SJSA1 (cell line): ENCODE results near the gene RANBP3L. TPM values are rescaled to one million over a fixed set of nuclear protein-coding genes. Genes with fewer than 3 reads are reported as not detected.
"Not testable (repeated sequence)": the region's sequence is repeated elsewhere in the genome, so short reads cannot be mapped to it uniquely, and the experiment has no call there.

Experiments
- DNase-seq, 2 experiments: peaks; one replicate each; pipeline ENCODE4 v3.0.0-alpha.2; 2015 to 2020; ENCODE audit warnings: low spot score in 2 of 2, low read depth in 1 of 2
- H3K27ac ChIP-seq: fragments of 250-450 bp; sonication (Bioruptor Pico); 2 replicates; pipeline ENCODE4 v1.5.1; 2020; ENCODE audit warnings: mild to moderate bottlenecking, moderate library complexity
- H3K27me3 ChIP-seq: fragments of 250-450 bp; sonication (Bioruptor Pico); replicated peaks from 2 replicates; pipeline ENCODE4 v1.5.1; 2020; ENCODE audit warnings: mild to moderate bottlenecking, moderate library complexity
- H3K36me3 ChIP-seq: fragments of 250-450 bp; sonication (Bioruptor Pico); 2 replicates; pipeline ENCODE4 v1.5.1; 2020; ENCODE audit warnings: mild to moderate bottlenecking
- H3K4me1 ChIP-seq: fragments of 250-450 bp; sonication (Bioruptor Pico); replicated peaks from 2 replicates; pipeline ENCODE4 v1.6.1; 2021; ENCODE audit warnings: mild to moderate bottlenecking
- H3K4me3 ChIP-seq: fragments of 250-450 bp; sonication (Bioruptor Pico); 2 replicates; pipeline ENCODE4 v1.5.1; 2020; ENCODE audit warnings: mild to moderate bottlenecking
- H3K9me3 ChIP-seq: fragments of 250-450 bp; sonication (Bioruptor Pico); replicated peaks from 2 replicates; pipeline ENCODE4 v1.5.1; 2020; ENCODE audit warnings: mild to moderate bottlenecking
- total RNA-seq: library from RNA; depleted of rRNA; stranded (reverse); fragments of >200 nt; shearing (Covaris generic); gene quantifications from 2 replicates; pipeline ENCODE4 v1.2.3, GENCODE V29; 2014

RANBP3L gene
- total RNA-seq, 1 experiment from 2014 or later: not detected

GRCh38 chr5:36228505-36228904, 73.2 kb downstream of the RANBP3L start:
- Histone ChIP-seq H3K27ac (no peak overlapping the region), H3K27me3 (no peaks in the 10 kb centered on the region), H3K9me3 (no peaks in the 10 kb centered on the region), H3K4me1 (no peaks in the 10 kb centered on the region), H3K4me3 (no peak overlapping the region), H3K36me3 (no peaks in the 10 kb centered on the region)
- DNase-seq: no peak

DNA sequence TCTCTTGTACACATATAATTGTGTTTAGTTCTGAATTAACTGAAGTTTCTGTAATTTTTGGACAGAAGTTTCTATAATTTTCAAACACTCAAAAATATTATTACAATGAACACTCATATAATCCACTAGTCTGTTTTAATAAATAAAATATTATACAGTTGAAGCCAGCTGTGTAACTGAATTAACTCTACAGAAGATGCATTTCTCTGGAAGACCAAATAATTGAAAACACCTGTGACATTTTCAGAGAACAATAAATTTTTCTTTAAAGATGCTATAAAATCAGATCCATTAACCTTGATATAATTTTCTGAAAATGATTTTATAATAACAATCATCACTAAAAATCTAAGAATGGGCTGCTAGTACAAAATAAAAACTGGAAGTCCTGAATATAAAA, 74.7 kb downstream of the RANBP3L start:
- no peak overlapping the region for H3K27ac ChIP-seq
- H3K4me3 ChIP-seq: no peak overlapping the region
- no peak for DNase-seq
- no peaks in the 10 kb centered on the region for H3K27me3 ChIP-seq
- H3K4me1 ChIP-seq: no peaks in the 10 kb centered on the region
- H3K36me3 ChIP-seq: no peaks in the 10 kb centered on the region
- H3K9me3 ChIP-seq: no peaks in the 10 kb centered on the region

GRCh38 chr5:36222620-36223019, 79.1 kb downstream of the RANBP3L start:
- no peaks in the 10 kb centered on the region for H3K9me3 ChIP-seq
- no peak overlapping the region for H3K27ac ChIP-seq
- no peaks in the 10 kb centered on the region for H3K27me3 ChIP-seq
- H3K4me3 ChIP-seq: no peak overlapping the region
- no peaks in the 10 kb centered on the region for H3K36me3 ChIP-seq
- no peak for DNase-seq
- H3K4me1 ChIP-seq: no peaks in the 10 kb centered on the region

DNA sequence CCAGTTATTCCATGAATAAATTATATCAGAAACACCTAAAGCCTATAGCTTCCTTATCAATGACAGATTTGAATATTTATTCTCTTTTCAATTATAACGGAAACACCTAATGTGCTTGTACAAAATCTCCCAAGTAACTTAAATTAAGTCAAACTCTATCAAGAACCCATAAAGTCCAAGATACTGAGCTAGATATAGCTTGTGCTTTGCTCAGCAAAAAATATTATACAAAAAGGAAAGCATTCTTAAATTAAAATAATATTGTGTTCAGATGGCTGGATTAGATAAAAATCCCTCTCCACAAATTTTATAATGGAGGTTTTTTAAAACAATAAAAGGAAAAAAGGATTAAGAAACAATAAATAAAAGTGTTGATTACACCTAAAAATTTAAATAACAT, 83.7 kb downstream of the RANBP3L start:
- H3K27me3 ChIP-seq: no peaks in the 10 kb centered on the region
- peaks cover 10% of the 10 kb centered on the region for H3K4me1 ChIP-seq

DNA sequence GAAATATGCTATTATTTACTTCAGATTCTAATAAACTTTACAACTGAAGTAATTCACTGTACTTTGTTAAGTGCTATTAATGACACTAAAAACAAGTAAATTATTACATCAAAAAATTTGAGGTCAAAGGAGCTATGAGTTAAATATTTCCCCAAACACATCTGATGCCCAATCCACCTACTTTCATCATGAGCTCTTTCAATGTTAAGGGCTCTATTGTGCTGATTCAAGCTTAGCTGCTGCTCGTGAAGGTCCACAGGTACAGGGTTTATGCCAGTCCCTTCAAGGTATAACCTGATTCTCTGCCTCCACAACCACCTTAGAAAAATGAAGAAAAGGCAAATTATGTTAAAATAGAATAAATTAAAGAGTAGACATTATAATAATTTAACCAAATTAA, 84.1 kb downstream of the RANBP3L start:
- peaks cover 10% of the 10 kb centered on the region for H3K4me1 ChIP-seq
- H3K9me3 ChIP-seq: no peaks in the 10 kb centered on the region
- no peak overlapping the region for H3K27ac ChIP-seq
- H3K36me3 ChIP-seq: peaks cover 6% of the 10 kb centered on the region
- DNase-seq: no peak
- H3K4me3 ChIP-seq: no peak overlapping the region
- no peaks in the 10 kb centered on the region for H3K27me3 ChIP-seq

More for the DNA sequence above, 83.7 kb downstream of the RANBP3L start:
- no peak overlapping the region for H3K4me3 ChIP-seq
- DNase-seq: no peak
- no peaks in the 10 kb centered on the region for H3K9me3 ChIP-seq
- no peak overlapping the region for H3K27ac ChIP-seq
- H3K36me3 ChIP-seq: peaks cover 3% of the 10 kb centered on the region

DNA sequence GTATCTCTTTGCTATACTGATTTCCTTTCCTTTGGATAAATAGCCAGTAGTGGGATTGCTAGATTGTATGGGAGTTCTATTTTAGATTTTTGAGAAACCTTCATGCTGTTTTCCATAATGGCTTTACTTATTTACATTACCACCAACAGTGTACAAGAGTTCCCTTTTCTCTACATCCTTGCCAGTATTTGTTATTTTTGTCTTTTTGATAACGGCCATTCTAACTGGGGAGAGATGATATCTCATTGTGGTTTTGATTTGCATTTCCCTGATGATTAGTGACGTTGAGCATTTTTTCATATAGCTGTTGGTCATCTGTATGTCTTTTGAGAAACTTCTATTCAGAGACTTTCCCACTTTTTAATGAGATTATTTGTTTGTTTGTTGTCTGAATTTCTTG, 85.8 kb downstream of the RANBP3L start:
- Histone ChIP-seq H3K4me3 (no peak overlapping the region), H3K4me1 (peaks cover 10% of the 10 kb centered on the region), H3K36me3 (peaks cover 6% of the 10 kb centered on the region), H3K9me3 (no peaks in the 10 kb centered on the region), H3K27ac (no peak overlapping the region), H3K27me3 (no peaks in the 10 kb centered on the region)
- peak in 1 of 2 experiments; percentile 9 for DNase-seq

DNA sequence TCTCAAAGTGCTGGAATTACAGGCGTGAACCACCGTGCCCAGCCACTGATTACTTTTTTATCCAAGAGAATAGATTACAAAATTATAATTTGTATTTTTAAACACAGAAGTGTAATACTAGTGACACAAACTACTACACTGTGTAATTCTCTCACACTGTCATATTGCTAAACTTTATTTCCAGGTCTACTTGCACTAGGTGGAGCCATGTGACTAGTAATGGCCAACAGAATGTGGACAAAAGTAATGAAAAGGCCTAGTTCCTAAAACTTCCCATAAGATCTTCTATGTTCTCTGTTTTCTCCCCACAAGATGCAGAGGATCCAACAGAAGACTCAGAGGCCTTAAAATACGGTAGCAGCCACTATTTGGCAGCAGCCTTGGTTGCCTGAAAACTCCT, 87.3 kb downstream of the RANBP3L start:
- no peak for DNase-seq
- Histone ChIP-seq H3K36me3 (peaks cover 6% of the 10 kb centered on the region), H3K9me3 (no peaks in the 10 kb centered on the region), H3K27me3 (no peaks in the 10 kb centered on the region), H3K27ac (no peak overlapping the region), H3K4me1 (peaks cover 10% of the 10 kb centered on the region), H3K4me3 (no peak overlapping the region)

DNA sequence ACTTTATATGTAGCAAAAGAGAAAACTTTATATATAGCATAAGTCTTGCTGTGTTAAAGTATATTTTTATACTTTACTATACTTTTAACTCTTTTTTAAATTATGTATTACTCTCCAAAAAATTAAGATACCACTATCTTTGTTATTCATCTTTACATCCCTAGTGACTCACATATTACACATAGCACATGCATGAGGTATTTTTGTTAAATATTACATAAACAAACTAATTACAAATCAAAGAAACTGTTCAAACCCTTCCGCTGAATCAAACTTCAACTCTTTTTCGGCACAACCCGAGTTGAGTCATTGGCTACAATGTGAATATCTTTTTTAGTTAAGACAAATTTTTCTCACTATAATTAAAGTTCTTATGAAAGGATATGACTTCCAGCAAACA, 92.0 kb downstream of the RANBP3L start:
- H3K27ac ChIP-seq: no peak overlapping the region
- H3K27me3 ChIP-seq: no peaks in the 10 kb centered on the region
- H3K4me3 ChIP-seq: no peak overlapping the region
- no peaks in the 10 kb centered on the region for H3K4me1 ChIP-seq
- no peak for DNase-seq
- H3K9me3 ChIP-seq: no peaks in the 10 kb centered on the region
- peaks cover 3% of the 10 kb centered on the region for H3K36me3 ChIP-seq

DNA sequence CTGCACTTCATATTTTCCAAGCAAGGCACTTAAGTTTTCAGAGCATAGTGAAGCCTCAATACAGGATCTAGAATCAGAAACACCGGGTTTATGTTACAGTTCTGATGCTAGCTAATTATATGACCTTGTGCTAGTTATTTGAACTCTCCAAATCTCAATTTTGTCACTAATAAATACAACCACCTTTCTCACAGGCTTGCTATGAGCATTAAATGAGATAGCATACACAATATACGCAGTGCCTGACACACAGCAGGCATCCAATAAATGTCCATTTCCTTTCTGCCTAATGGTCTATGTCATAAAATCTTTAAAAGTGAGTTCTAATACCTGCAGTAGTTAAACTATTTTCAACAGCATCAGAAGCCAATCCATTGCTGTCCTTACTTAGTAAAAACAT, 92.9 kb downstream of the RANBP3L start:
- Histone ChIP-seq H3K4me1 (no peaks in the 10 kb centered on the region), H3K36me3 (peaks cover 3% of the 10 kb centered on the region), H3K27ac (no peak overlapping the region), H3K4me3 (no peak overlapping the region), H3K9me3 (no peaks in the 10 kb centered on the region), H3K27me3 (no peaks in the 10 kb centered on the region)
- no peak for DNase-seq

DNA sequence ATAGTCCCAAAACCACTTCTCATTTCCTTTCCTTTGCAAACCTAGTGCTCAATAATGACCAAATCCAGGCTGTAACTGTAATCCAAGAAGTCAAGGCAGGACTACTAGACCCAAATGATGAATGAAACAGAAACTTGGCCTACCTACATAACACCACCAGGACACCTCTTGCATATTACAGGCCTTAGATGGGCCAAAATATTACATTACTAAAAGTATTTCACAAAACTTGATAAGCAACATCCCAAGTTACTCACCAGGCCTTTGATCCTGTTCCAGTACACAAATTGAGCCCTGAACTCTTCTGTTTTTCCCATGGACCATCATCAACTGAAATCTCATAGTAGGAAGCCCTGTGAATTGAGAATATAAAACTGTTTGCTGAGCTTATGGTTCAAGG, 94.8 kb downstream of the RANBP3L start:
- Histone ChIP-seq H3K4me1 (0 out of 2 replicates have a peak, but pooled peaks cover 5% of the 10 kb centered on the region), H3K4me3 (no peak overlapping the region), H3K27me3 (no peaks in the 10 kb centered on the region), H3K9me3 (no peaks in the 10 kb centered on the region), H3K27ac (no peak overlapping the region), H3K36me3 (no peaks in the 10 kb centered on the region; the same call in 1 of the 2 replicates)
- no peak for DNase-seq

DNA sequence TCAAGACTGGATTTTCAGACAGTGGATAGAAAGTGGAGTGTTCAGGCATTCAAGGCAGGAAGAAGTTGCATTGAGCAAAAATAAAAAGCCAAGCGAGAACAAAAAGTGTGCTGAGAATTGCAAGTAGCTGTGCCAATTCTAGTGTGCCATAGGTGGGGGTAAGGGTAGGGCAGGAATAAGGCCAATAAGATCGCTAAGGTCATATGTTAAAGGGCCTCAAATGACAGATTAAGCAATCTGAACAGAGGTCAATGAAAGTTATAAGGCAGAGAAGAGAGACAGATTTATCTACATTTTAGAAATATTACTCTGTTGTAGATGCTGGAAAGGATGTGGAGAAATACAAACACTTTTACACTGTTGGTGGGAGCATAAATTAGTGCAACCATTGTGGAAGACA, 96.4 kb downstream of the RANBP3L start:
- DNase-seq: no peak
- H3K27ac ChIP-seq: no peak overlapping the region
- H3K4me1 ChIP-seq: 0 out of 2 replicates have a peak, but pooled peaks cover 5% of the 10 kb centered on the region
- H3K9me3 ChIP-seq: no peaks in the 10 kb centered on the region
- H3K4me3 ChIP-seq: no peak overlapping the region
- H3K27me3 ChIP-seq: no peaks in the 10 kb centered on the region
- peaks cover 6% of the 10 kb centered on the region; the same call in 1 of the 2 replicates for H3K36me3 ChIP-seq

- H3K9me3 ChIP-seq: no peaks in the 10 kb centered on the region
- DNase-seq: no peak
- H3K4me3 ChIP-seq: no peak overlapping the region
- H3K4me1 ChIP-seq: 0 out of 2 replicates have a peak, but pooled peaks cover 5% of the 10 kb centered on the region
- H3K27me3 ChIP-seq: no peaks in the 10 kb centered on the region
- H3K27ac ChIP-seq: no peak overlapping the region
- H3K36me3 ChIP-seq: peaks cover 11% of the 10 kb centered on the region
Measured at GRCh38 chr5:36202521-36202961, 99.2 kb downstream of the RANBP3L start.

DNA sequence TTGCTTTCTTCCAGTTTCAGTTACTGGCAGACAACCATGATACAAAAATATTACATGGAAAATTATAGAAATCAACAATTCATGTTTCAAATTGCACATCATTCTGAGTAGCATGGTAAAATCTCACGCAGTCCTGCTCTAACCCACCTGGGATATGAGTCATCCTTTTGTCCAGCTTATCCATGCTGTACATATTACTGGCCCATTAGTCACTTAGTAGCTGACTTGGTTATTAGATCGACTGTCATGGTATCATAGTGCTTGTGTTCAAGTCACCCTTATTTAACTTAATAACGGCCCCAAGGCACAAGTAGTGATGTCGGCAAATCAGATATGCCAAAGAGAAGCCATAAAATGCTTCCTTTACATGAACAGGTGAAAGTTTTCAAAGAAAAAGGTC, 101.2 kb downstream of the RANBP3L start:
- 0 out of 2 replicates have a peak, but pooled peaks cover 5% of the 10 kb centered on the region for H3K4me1 ChIP-seq
- no peaks in the 10 kb centered on the region for H3K9me3 ChIP-seq
- no peaks in the 10 kb centered on the region for H3K27me3 ChIP-seq
- no peak overlapping the region for H3K4me3 ChIP-seq
- DNase-seq: no peak
- peaks cover 17% of the 10 kb centered on the region for H3K36me3 ChIP-seq
- H3K27ac ChIP-seq: no peak overlapping the region

DNA sequence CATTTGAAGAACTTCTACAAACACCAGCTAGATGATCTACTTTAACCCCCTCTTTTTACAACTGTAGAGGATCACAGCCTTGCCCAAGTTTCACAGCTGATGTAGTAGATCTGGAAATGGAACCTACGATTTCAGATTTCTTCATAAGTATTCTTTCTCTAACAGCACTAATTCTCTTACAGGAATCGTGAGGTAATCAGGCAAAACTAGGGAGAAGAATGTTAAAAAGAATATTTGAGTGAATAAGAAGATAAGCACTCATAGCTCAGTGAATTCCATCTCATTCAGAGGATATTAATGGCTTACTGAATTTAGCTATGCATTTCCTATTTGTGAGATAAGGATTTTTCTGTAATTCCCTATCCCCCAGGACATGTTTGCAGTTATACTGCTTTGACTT, 102.1 kb downstream of the RANBP3L start:
- DNase-seq: no peak
- Histone ChIP-seq H3K27me3 (no peaks in the 10 kb centered on the region), H3K4me1 (0 out of 2 replicates have a peak, but pooled peaks cover 5% of the 10 kb centered on the region), H3K27ac (no peak overlapping the region), H3K36me3 (peaks cover 20% of the 10 kb centered on the region), H3K9me3 (no peaks in the 10 kb centered on the region), H3K4me3 (no peak overlapping the region)

- H3K4me1 ChIP-seq, H3K9me3 ChIP-seq, H3K4me3 ChIP-seq, DNase-seq, H3K27ac ChIP-seq, H3K27me3 ChIP-seq: not testable (repeated sequence)
- peaks cover 21% of the 10 kb centered on the region for H3K36me3 ChIP-seq
Measured at GRCh38 chr5:36198783-36199182, 102.9 kb downstream of the RANBP3L start.
